Stimulated activated CD8-positive, alpha-beta memory T cell treated with anti-CD3 and anti-CD28 coated beads, Interleukin-12 subunit alpha, Interleukin-12 subunit beta, amount 100 ng/mL, for 24 hours (primary cell): ENCODE measurements around the gene KIAA1217.

ENCODE experiments used
- DNase-seq: peaks from one replicate; pipeline ENCODE4 v3.0.0-alpha.2; 2020; ENCODE audit errors: extremely low read depth

Gene KIAA1217

GRCh38 chr10:24590697-24591457, 381.9 kb downstream of the KIAA1217 start:
- no peak for DNase-seq

GRCh38 chr10:24596217-24596930, 387.4 kb downstream of the KIAA1217 start:
- no peak for DNase-seq

- DNase-seq = no peak
Observed at GRCh38 chr10:24597426-24597825, 388.5 kb downstream of the KIAA1217 start.
